HepG2 (cell line): ENCODE data around the gene CYB5B. TPM values are rescaled to one million over a fixed set of nuclear protein-coding genes. Genes with fewer than 3 reads are reported as not detected.
A peak's percentile ranks its signal among the peaks of the same experiment; 100 is the strongest.

Experiments
- BATF2 ChIP-seq: sonication (generic); formaldehyde crosslinking; IDR thresholded peaks from 2 replicates; pipeline ENCODE4 v1.8.0; 2022; ENCODE audit warnings: mild to moderate bottlenecking, missing genetic modification reagents, moderate library complexity
- FOXP1 ChIP-seq, 2 experiments: fragments of 450-650 bp in 1 of 2; IDR thresholded peaks; 2 replicates each; pipeline ENCODE4 v1.6.1; 2017 to 2018; ENCODE audit warnings: antibody characterized with exemption in 1 of 2
- KDM5A ChIP-seq: fragments of 200-600 bp; sonication (generic); IDR thresholded peaks from 2 replicates; pipeline ENCODE4 v1.7.0; 2018; ENCODE audit warnings: antibody characterized with exemption, mild to moderate bottlenecking, low read length, borderline replicate concordance
- NFYC ChIP-seq: IDR thresholded peaks from 2 replicates; pipeline ENCODE4 v1.6.1; 2016; ENCODE audit warnings: missing genetic modification reagents, missing compliant biosample characterization
- PPARG ChIP-seq: conservative IDR thresholded peaks from 2 replicates; pipeline ENCODE4 v1.6.1; 2016; ENCODE audit warnings: missing biosample characterization, missing genetic modification reagents
- PRDM4 ChIP-seq: sonication (generic); formaldehyde crosslinking; IDR thresholded peaks from 2 replicates; pipeline ENCODE4 v1.9.0; 2021; ENCODE audit warnings: missing genetic modification reagents, borderline replicate concordance
- SMAD1 ChIP-seq: sonication (generic); formaldehyde crosslinking; IDR thresholded peaks from 2 replicates; pipeline ENCODE4 v1.4.0; 2020; ENCODE audit warnings: missing genetic modification reagents, low read depth, mild to moderate bottlenecking, borderline replicate concordance
- TBP ChIP-seq: sonication (generic); formaldehyde crosslinking; IDR thresholded peaks from 2 replicates; pipeline ENCODE4 v1.5.0; 2020; ENCODE audit warnings: missing genetic modification reagents
- TFDP2 ChIP-seq: sonication (generic); formaldehyde crosslinking; IDR thresholded peaks from 2 replicates; pipeline ENCODE4 v1.4.0; 2020; ENCODE audit warnings: missing genetic modification reagents
- XBP1 ChIP-seq: sonication (generic); formaldehyde crosslinking; IDR thresholded peaks from 2 replicates; pipeline ENCODE4 v1.5.0; 2020; ENCODE audit warnings: missing genetic modification reagents
- YY1 ChIP-seq: IDR thresholded peaks from 2 replicates; pipeline ENCODE4 v1.6.1; 2011; ENCODE audit warnings: low read length, low read depth, moderate library complexity, mild to moderate bottlenecking; ENCODE audit not compliant: insufficient read depth, insufficient replicate concordance
- ZBED4 ChIP-seq: sonication (generic); formaldehyde crosslinking; IDR thresholded peaks from 2 replicates; pipeline ENCODE4 v1.4.0; 2020; ENCODE audit warnings: missing genetic modification reagents, borderline replicate concordance
- ZBTB42 ChIP-seq: sonication (generic); formaldehyde crosslinking; IDR thresholded peaks from 2 replicates; pipeline ENCODE4 v1.5.0; 2020; ENCODE audit warnings: mild to moderate bottlenecking, missing genetic modification reagents
- ZFP62 ChIP-seq: sonication (generic); formaldehyde crosslinking; IDR thresholded peaks from 2 replicates; pipeline ENCODE4 v1.4.0; 2020; ENCODE audit warnings: missing genetic modification reagents
- ZFP91 ChIP-seq: sonication (generic); formaldehyde crosslinking; IDR thresholded peaks from 2 replicates; pipeline ENCODE4 v1.9.0; 2022; ENCODE audit warnings: missing genetic modification reagents, mild to moderate bottlenecking, borderline replicate concordance
- ZNF282 ChIP-seq: fragments of 450-650 bp; IDR thresholded peaks from 2 replicates; pipeline ENCODE4 v1.6.1; 2018; ENCODE audit not compliant: partially characterized antibody
- ZNF556 ChIP-seq: sonication (generic); formaldehyde crosslinking; IDR thresholded peaks from 2 replicates; pipeline ENCODE4 v1.4.0; 2020; ENCODE audit warnings: mild to moderate bottlenecking, missing genetic modification reagents, borderline replicate concordance
- ZSCAN21 ChIP-seq: sonication (generic); formaldehyde crosslinking; IDR thresholded peaks from 2 replicates; pipeline ENCODE4 v1.8.0; 2022; ENCODE audit warnings: mild to moderate bottlenecking, missing genetic modification reagents, moderate library complexity, borderline replicate concordance
- polyA plus RNA-seq, 8 experiments: library from polyadenylated mRNA; depleted of rRNA in 3 of 8; stranded (reverse) in 7 of 8; unstranded in 1 of 8; fragments of >200 nt; fragmentation: Illumina TruSeq in 4 of 8; extraction: Trizol in 4 of 8; gene quantifications; 2 replicates each; pipeline versions ENCODE4 v1.2.1 to v1.2.3, GENCODE V29; 2011 to 2016; ENCODE audit warnings: low read depth in 4 of 8, missing spikeins in 1 of 8, mixed read lengths in 1 of 8; ENCODE audit not compliant: insufficient read depth in 1 of 8
- total RNA-seq, 5 experiments: library from RNA; depleted of rRNA; stranded (reverse); fragments of >200 nt; fragmentation: Illumina TruSeq; extraction: Trizol; gene quantifications; 2 replicates each; pipeline ENCODE4 v1.2.3, GENCODE V29; 2016; ENCODE audit warnings: low read depth in 1 of 5

CYB5B gene
- total and polyA plus RNA-seq, 2 of the 13 experiments (the other 11 are each of a cell fraction or from before 2014, with no cell fraction given) = 234 to 432 TPM

DNA sequence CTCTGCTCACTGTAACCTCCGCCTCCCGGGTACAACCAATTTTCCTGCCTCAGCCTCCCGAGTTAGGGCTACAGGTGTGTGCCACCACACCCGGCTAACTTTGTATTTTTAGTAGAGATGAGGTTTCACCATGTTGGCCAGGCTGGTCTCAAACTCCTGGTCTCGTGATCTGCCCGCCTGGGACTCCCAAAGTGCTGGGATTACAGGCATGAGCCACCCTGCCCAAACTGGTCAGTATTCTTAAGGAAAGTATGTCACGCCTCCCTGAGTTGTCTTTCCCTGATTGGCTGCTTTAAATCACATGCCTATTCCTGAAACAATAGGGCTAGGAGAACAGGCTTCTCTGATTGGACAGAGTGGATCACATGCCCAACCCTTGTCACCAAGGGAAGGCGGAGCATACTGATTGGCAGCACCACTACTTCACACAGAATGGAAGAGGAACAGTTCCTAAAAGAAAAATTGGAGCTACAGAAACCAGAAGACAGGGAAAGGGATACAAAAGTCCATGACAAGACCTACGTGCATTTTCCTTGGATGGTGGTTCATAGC is 17.6 kb upstream of the CYB5B start (continued):
- TF ChIP-seq ZFP62 (no peak), ZNF282 (no peak), FOXP1 (IDR thresholded peaks at IDR 0.05) (no peak), FOXP1 (CRISPR knock-in tag; IDR thresholded peaks at IDR 0.05) (no peak), ZBED4 (CRISPR knock-in tag) (no peak), ZBTB42 (CRISPR knock-in tag) (no peak), NFYC (CRISPR knock-in tag) (peak; percentile 86), YY1 (no peak), TBP (no peak), PRDM4 (CRISPR knock-in tag) (no peak), BATF2 (CRISPR knock-in tag) (no peak), TFDP2 (CRISPR knock-in tag) (no peak), ZSCAN21 (CRISPR knock-in tag) (no peak), ZNF556 (CRISPR knock-in tag) (no peak), PPARG (CRISPR knock-in tag) (no peak), XBP1 (no peak), SMAD1 (CRISPR knock-in tag) (no peak), KDM5A (no peak), ZFP91 (CRISPR knock-in tag) (no peak)
